Measurements from ENCODE around the gene BICD1.

GRCh38 chr12:32233568-32233967 lies 126.9 kb downstream of the BICD1 start:
- TF ChIP-seq CTCF (IDR thresholded peaks at IDR 0.05) (no peak), EP300 (IDR thresholded peaks at IDR 0.05) (no peak), POLR2A (IDR thresholded peaks at IDR 0.05) (no peak)

Data from ovary (tissue), 3 donors.